Testis (tissue), 2 donors: ENCODE data around the gene KLHL10.

Source experiments
- CTCF ChIP-seq, 3 experiments: fragments of 450-650 bp in 2 of 3; fragments of 200-600 bp in 1 of 3; sonication (generic) in 1 of 3; IDR thresholded peaks; one replicate each; pipeline ENCODE4 v1.5.1; 2016 to 2019; ENCODE audit warnings: antibody characterized with exemption in 3 of 3, mild to moderate bottlenecking in 2 of 3, moderate library complexity in 1 of 3
- POLR2A ChIP-seq: fragments of 450-650 bp; IDR thresholded peaks from one replicate; pipeline ENCODE4 v1.6.1; 2017; ENCODE audit warnings: antibody characterized with exemption, mild to moderate bottlenecking, moderate library complexity

- TF ChIP-seq CTCF (IDR thresholded peaks at IDR 0.05): no peak
- TF ChIP-seq POLR2A: no peak
These were observed 55.8 kb downstream of the KLHL10 start for GRCh38 chr17:41893384-41893783.
